NCI-H524 (cell line): ENCODE data around the gene ARX.

Experiments used
- DNase-seq, 2 experiments: peaks; one replicate each; lab custom pipeline; 2025; lab: John Stamatoyannopoulos, UW

ARX gene

GRCh38 chrX:25016938-25017598, 1.3 kb upstream of the ARX start:
- peak in 1 of 2 experiments; percentile 13 for DNase-seq

- DNase-seq = no peak
Measured at GRCh38 chrX:25016361-25016671, 551 bp upstream of the ARX start.

- DNase-seq = no peak
Measured at GRCh38 chrX:25014366-25014838, 1.4 kb downstream of the ARX start.

- DNase-seq = peak in 1 of 2 experiments; percentile 34
Measured at GRCh38 chrX:25013632-25014365, 2.0 kb downstream of the ARX start.

GRCh38 chrX:25012793-25013631, 2.8 kb downstream of the ARX start:
- DNase-seq = peak in 1 of 2 experiments; percentile 30

GRCh38 chrX:25012433-25012735, 3.4 kb downstream of the ARX start:
- DNase-seq = peak in 1 of 2 experiments; percentile 22

- DNase-seq = no peak
Measured at GRCh38 chrX:25011589-25012432, 4.0 kb downstream of the ARX start.

- DNase-seq = no peak
Measured at GRCh38 chrX:25010784-25011588, 4.8 kb downstream of the ARX start.

GRCh38 chrX:25009407-25009806, 6.4 kb downstream of the ARX start:
- peak in 1 of 2 experiments; percentile 26 for DNase-seq

- no peak for DNase-seq
Measured at GRCh38 chrX:25007059-25008053, 8.4 kb downstream of the ARX start.

GRCh38 chrX:25006586-25007058, 9.1 kb downstream of the ARX start:
- no peak for DNase-seq

- DNase-seq = no peak
Measured at GRCh38 chrX:25005382-25006185, 10.2 kb downstream of the ARX start.

GRCh38 chrX:25005034-25005381, 10.8 kb downstream of the ARX start:
- no peak for DNase-seq

GRCh38 chrX:25004485-25005032, 11.2 kb downstream of the ARX start:
- DNase-seq = no peak

GRCh38 chrX:25004040-25004439, 11.7 kb downstream of the ARX start:
- DNase-seq = no peak

- no peak for DNase-seq
Measured at GRCh38 chrX:25003066-25003849, 12.5 kb downstream of the ARX start.

GRCh38 chrX:25002661-25003020, 13.1 kb downstream of the ARX start:
- DNase-seq = no peak
